ENCODE measurements around the gene ADARB1.

Gene ADARB1

GRCh38 chr21:45069711-45070110 lies 4.7 kb upstream of the ADARB1 start:
- no peak for DNase-seq
- TF ChIP-seq CTCF (IDR thresholded peaks at IDR 0.05), result no peak
- no peaks in the 10 kb centered on the region for H3K9me3 Mint-ChIP-seq
- H3K4me3 Mint-ChIP-seq, result no peak overlapping the region
- peaks cover 5% of the 10 kb centered on the region for H3K27me3 Mint-ChIP-seq (ENCODE audit: low read depth, poor library complexity)
- H3K27ac Mint-ChIP-seq, result no peak overlapping the region
- H3K36me3 Mint-ChIP-seq (ENCODE audit: low read depth), result no peaks in the 10 kb centered on the region
- H3K4me1 Mint-ChIP-seq, result peaks cover 25% of the 10 kb centered on the region

- Mint-ChIP-seq H3K36me3 (ENCODE audit: low read depth) (no peaks in the 10 kb centered on the region), H3K4me1 (peaks cover 31% of the 10 kb centered on the region), H3K9me3 (no peaks in the 10 kb centered on the region), H3K4me3 (no peak overlapping the region), H3K27ac (no peak overlapping the region), H3K27me3 (ENCODE audit: low read depth, poor library complexity) (peaks cover 17% of the 10 kb centered on the region)
- DNase-seq, result no peak
- TF ChIP-seq CTCF (IDR thresholded peaks at IDR 0.05), result no peak
These were observed 3.1 kb upstream of the ADARB1 start for GRCh38 chr21:45071078-45071873.

- no peak for TF ChIP-seq CTCF (IDR thresholded peaks at IDR 0.05)
- H3K9me3 Mint-ChIP-seq, result no peaks in the 10 kb centered on the region
- H3K27me3 Mint-ChIP-seq (ENCODE audit: low read depth, poor library complexity), result peaks cover 21% of the 10 kb centered on the region
- no peak for DNase-seq
- H3K4me3 Mint-ChIP-seq, result peak overlapping the region; percentile 92
- no peak overlapping the region for H3K27ac Mint-ChIP-seq
- H3K36me3 Mint-ChIP-seq (ENCODE audit: low read depth), result no peaks in the 10 kb centered on the region
- H3K4me1 Mint-ChIP-seq, result peaks cover 34% of the 10 kb centered on the region
These were observed 2.3 kb upstream of the ADARB1 start for GRCh38 chr21:45071874-45072737.

- no peak for DNase-seq
- H3K27ac Mint-ChIP-seq, result no peak overlapping the region
- H3K36me3 Mint-ChIP-seq (ENCODE audit: low read depth), result no peaks in the 10 kb centered on the region
- no peaks in the 10 kb centered on the region for H3K9me3 Mint-ChIP-seq
- TF ChIP-seq CTCF (IDR thresholded peaks at IDR 0.05), result no peak
- peaks cover 34% of the 10 kb centered on the region for H3K4me1 Mint-ChIP-seq
- H3K27me3 Mint-ChIP-seq (ENCODE audit: low read depth, poor library complexity), result peaks cover 24% of the 10 kb centered on the region
- H3K4me3 Mint-ChIP-seq, result peak overlapping the region; percentile 92
These were observed 1.6 kb upstream of the ADARB1 start for GRCh38 chr21:45072738-45073300.

- Mint-ChIP-seq H3K36me3 (ENCODE audit: low read depth) (no peaks in the 10 kb centered on the region), H3K27me3 (ENCODE audit: low read depth, poor library complexity) (peaks cover 28% of the 10 kb centered on the region), H3K9me3 (no peaks in the 10 kb centered on the region), H3K27ac (peak overlapping the region; percentile 76), H3K4me3 (peak overlapping the region; percentile 92), H3K4me1 (peaks cover 34% of the 10 kb centered on the region)
- peak; percentile 61 for DNase-seq
- no peak for TF ChIP-seq CTCF (IDR thresholded peaks at IDR 0.05)
These were observed 906 bp upstream of the ADARB1 start for GRCh38 chr21:45073301-45074047.
